ENCODE results near the gene SNX13. TPM values are rescaled to one million over a fixed set of nuclear protein-coding genes. Genes with fewer than 3 reads are reported as not detected.
A peak's percentile ranks its signal among the peaks of the same experiment; 100 is the strongest.

SNX13 gene
- total and polyA plus RNA-seq, 8 donors, result 5.0 to 31.4 (median 25.0) TPM

DNA sequence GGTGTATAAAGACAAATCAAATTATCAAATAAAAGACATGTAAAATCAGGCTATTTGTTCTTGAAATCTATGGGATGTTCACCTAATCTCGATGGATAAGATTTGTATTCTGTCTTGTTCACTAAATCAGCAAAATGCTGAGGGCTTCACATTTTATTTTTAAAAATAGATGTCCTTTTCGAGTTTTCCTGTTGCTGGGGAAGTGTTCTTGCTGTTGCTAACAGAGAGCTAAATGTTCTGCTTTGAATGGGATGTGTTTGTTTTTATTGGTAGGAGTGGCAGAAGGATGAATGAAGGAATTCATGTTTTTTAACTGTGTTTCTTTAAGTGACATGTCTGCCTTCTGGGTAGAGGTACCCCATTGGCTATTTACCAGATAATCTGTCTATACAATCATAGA is 7.3 kb upstream of the SNX13 start:
- Histone ChIP-seq H3K4me3 (no peak overlapping the region), H3K27ac (no peak overlapping the region), H3K9me3 (no peaks in the 10 kb centered on the region), H3K27me3 (no peaks in the 10 kb centered on the region), H3K4me1 (no peaks in the 10 kb centered on the region), H3K36me3 (no peaks in the 10 kb centered on the region)
- peak in 2 of 4 donors; percentile 24 to 60 for ATAC-seq
- DNase-seq, result no peak
- 57 to 61% methylated on average over 2 of the region's 2 CpGs for WGBS, 2 donors
- intact Hi-C loops (cut with DNase I), result no loop called here
- FAIRE-seq, result no peak
- TF ChIP-seq, protein P1, sequence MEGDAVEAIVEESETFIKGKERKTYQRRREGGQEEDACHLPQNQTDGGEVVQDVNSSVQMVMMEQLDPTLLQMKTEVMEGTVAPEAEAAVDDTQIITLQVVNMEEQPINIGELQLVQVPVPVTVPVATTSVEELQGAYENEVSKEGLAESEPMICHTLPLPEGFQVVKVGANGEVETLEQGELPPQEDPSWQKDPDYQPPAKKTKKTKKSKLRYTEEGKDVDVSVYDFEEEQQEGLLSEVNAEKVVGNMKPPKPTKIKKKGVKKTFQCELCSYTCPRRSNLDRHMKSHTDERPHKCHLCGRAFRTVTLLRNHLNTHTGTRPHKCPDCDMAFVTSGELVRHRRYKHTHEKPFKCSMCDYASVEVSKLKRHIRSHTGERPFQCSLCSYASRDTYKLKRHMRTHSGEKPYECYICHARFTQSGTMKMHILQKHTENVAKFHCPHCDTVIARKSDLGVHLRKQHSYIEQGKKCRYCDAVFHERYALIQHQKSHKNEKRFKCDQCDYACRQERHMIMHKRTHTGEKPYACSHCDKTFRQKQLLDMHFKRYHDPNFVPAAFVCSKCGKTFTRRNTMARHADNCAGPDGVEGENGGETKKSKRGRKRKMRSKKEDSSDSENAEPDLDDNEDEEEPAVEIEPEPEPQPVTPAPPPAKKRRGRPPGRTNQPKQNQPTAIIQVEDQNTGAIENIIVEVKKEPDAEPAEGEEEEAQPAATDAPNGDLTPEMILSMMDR (IDR thresholded peaks at IDR 0.05), result no peak

DNA sequence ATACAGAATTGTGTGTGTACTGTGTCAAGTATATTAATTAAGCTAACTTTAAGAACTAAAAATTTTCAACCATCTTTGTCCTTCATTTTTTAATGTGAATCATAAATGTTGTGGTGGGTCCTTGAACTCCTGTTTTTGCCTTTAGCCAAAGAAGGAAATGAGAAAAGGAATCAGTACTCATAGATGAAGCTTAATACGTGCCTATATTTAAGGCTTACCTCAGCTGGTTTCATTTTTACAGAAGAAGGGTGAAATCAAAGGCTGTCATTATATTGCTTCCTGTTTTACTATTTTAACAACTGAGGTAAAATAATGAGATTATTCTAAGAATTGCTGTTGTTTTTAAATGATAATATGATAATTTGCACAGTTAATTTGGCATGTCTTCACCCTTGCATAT is 6.3 kb upstream of the SNX13 start:
- WGBS, 2 donors, result 77 to 83% methylated on average over 1 of the region's 1 CpG
- intact Hi-C loops (cut with DNase I), result no loop called here
- FAIRE-seq, result no peak
- TF ChIP-seq, protein P1 (IDR thresholded peaks at IDR 0.05), result no peak
- H3K27ac ChIP-seq, result no peak overlapping the region
- ATAC-seq, result peak in 2 of 4 donors; percentile 36 to 53
- DNase-seq, result no peak
- H3K27me3 ChIP-seq, result no peaks in the 10 kb centered on the region
- no peak overlapping the region for H3K4me3 ChIP-seq
- H3K9me3 ChIP-seq, result no peaks in the 10 kb centered on the region
- no peaks in the 10 kb centered on the region for H3K4me1 ChIP-seq
- H3K36me3 ChIP-seq, result no peaks in the 10 kb centered on the region

DNA sequence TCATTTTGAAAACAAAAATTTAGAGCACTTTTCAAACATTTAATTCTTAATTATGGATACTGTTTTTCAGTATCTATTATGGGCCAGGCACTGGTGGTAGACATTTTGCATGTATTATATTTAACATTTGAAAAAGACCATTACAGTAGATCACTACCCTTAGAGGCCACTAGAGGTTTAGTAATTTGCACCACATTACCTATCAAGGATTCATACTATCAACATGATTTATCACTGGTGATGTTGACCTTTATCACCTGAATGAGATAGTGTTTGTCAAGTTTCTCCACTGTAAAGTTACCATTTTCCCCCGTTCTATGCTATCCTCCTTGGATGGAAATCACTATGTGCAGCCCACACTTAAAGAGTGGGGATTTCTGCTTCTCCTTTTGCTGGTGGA is 4.4 kb upstream of the SNX13 start:
- Histone ChIP-seq H3K4me3 (no peak overlapping the region), H3K36me3 (no peaks in the 10 kb centered on the region), H3K27ac (no peak overlapping the region), H3K27me3 (no peaks in the 10 kb centered on the region), H3K4me1 (no peaks in the 10 kb centered on the region), H3K9me3 (no peaks in the 10 kb centered on the region)
- 78 to 94% methylated on average over 1 of the region's 1 CpG for WGBS, 2 donors
- ATAC-seq (no peak), DNase-seq (no peak), FAIRE-seq (no peak)
- intact Hi-C loops (cut with DNase I), result no loop called here
- TF ChIP-seq, protein P1 (IDR thresholded peaks at IDR 0.05), result peak in 1 of 4 donors; percentile 7

DNA sequence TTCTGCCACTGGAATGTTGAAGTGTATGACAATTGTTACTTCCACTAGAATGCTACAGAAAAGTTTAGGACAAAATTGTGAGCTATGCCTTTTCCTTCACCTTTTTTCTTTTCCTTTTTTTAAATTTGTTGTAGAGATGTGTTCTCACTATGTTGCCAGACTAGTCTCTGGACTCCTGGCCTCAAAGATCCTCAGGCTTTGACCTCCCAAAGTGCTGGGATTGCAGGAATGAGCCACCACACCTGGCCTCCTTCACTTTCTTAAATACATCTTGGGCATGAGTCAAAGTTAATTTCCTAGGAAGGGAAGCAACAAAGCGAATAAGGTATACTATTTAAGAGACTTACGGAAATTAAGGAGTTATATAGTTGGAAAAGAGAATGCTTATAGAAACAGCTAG is 2.7 kb upstream of the SNX13 start:
- H3K4me1 ChIP-seq, result peaks cover 5 to 9% (median 6%) of the 10 kb centered on the region in 3 donors
- intact Hi-C loops (cut with DNase I), result no loop called here
- DNase-seq (no peak), ATAC-seq (no peak), FAIRE-seq (no peak)
- no peak overlapping the region for H3K27ac ChIP-seq
- 96 to 100% methylated on average over 2 of the region's 2 CpGs for WGBS, 2 donors
- H3K9me3 ChIP-seq, result no peaks in the 10 kb centered on the region
- TF ChIP-seq, protein P1 (IDR thresholded peaks at IDR 0.05), result no peak
- H3K27me3 ChIP-seq, result no peaks in the 10 kb centered on the region
- no peak overlapping the region for H3K4me3 ChIP-seq
- no peaks in the 10 kb centered on the region for H3K36me3 ChIP-seq

DNA sequence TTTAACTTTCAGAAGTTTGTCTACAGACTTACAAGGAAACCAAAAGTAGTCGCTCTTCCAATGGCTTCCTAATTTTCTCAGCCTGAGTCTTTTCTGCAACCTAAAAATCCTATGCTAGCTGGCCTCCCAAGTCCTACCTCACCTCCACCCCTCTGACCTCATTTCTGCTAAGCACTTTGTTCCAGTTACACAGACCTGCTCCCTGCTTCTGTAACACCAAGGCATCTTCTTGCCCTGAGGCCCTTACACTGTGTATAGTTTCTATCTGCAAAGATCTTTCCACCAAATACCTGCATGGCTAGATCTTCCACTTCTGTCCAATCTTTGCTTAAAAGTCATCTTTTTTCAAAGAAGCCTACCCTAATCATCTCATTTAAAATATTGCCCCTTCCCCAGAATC is 1.9 kb upstream of the SNX13 start:
- Histone ChIP-seq H3K27me3 (no peaks in the 10 kb centered on the region), H3K4me3 (no peak overlapping the region), H3K4me1 (peaks cover 5 to 15% (median 14%) of the 10 kb centered on the region in 3 donors), H3K9me3 (no peaks in the 10 kb centered on the region), H3K27ac (no peak overlapping the region), H3K36me3 (no peaks in the 10 kb centered on the region)
- DNase-seq (no peak), ATAC-seq (no peak), FAIRE-seq (no peak)
- 92 to 96% methylated on average over 1 of the region's 1 CpG for WGBS, 2 donors
- intact Hi-C loops (cut with DNase I), result no loop called here
- TF ChIP-seq, protein P1 (IDR thresholded peaks at IDR 0.05), result no peak

Data from pancreas (tissue), 10 donors.